Measurements from ENCODE around the gene ARG2. TPM values are rescaled to one million over a fixed set of nuclear protein-coding genes. Genes with fewer than 3 reads are reported as not detected.

Gene ARG2
- total RNA-seq, 1 experiment from 2014 or later: 7.0 TPM

DNA sequence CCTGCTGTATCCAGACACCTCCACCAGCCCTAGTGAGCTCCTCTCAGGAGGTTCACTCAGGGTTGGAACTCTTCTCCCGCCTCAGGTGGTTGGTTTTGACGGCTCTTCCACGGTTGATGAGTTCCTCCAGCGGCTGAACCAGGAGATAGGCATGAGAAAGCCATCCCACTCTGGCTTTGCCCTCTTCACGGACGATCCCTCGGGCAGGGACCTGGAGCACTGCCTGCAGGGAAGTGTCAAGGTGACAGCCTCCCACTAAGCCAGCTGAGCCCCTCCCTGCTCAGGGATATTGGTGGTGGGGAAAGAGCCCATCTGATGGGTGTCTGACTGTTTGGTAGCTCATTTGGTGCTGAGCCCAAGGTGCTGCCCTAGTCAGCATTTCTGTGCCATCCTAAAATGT is 40.1 kb upstream of the ARG2 start:
- H3K9me3 ChIP-seq (ENCODE audit: control insufficient read depth in 1 of 2, insufficient read depth in 1 of 2, low read depth in 1 of 2, low read length in 2 of 2): no peaks in the 10 kb centered on the region
- H3K4me3 ChIP-seq (replicated peaks in 1 of 2; ENCODE audit: low read depth in 1 of 2, low read length in 2 of 2): no peak overlapping the region
- H3K9ac ChIP-seq (ENCODE audit: low read length): no peak overlapping the region
- DNase-seq (ENCODE audit: low read depth, low spot score): no peak
- no TSS peak for BruUV-seq (replicated peaks)
- no peaks in the 10 kb centered on the region for H3K9me2 ChIP-seq (ENCODE audit: insufficient read depth)
- no peak overlapping the region for H3K27ac ChIP-seq (ENCODE audit: low read depth, low read length)
- TF ChIP-seq EZH2phosphoT487 (IDR thresholded peaks at IDR 0.05; ENCODE audit: borderline replicate concordance): no peak
- CTCF ChIA-PET: interaction anchor here (1.2 to 8.1 kb wide), 2 partner anchors 87 to 124 kb away, joined by 3 to 117 read pairs; partner anchors contain the start of gene RDH12
- H3K79me2 ChIP-seq (ENCODE audit: insufficient read depth, low read length): no peaks in the 10 kb centered on the region
- no peak for ATAC-seq
- RAD21 ChIA-PET (ENCODE audit: low non-redundant PET in 1 of 2, low total read pairs in 2 of 2, uncharacterized antibody in 2 of 2, unreplicated experiment in 2 of 2): no interaction called here
- H2AFZ ChIP-seq (ENCODE audit: low read depth, low read length, poor library complexity, severe bottlenecking): no peak overlapping the region
- intact Hi-C loops (cut with micrococcal nuclease): loop anchor here (10.0 kb wide), 1 partner anchor 355 kb away; no protein-coding TSS in a partner anchor
- POLR2A ChIA-PET: no interaction called here
- peaks cover 0 to 4% of the 10 kb centered on the region in 2 experiments; a peak in 1 of 4 replicates for H3K4me1 ChIP-seq (ENCODE audit: control insufficient read depth in 1 of 2, insufficient read depth in 2 of 2, low read length in 2 of 2)
- H4K20me1 ChIP-seq (ENCODE audit: insufficient read depth): no peaks in the 10 kb centered on the region
- peaks cover 0 to 5% of the 10 kb centered on the region in 2 experiments; a peak in 2 of 4 replicates for H3K36me3 ChIP-seq (ENCODE audit: control insufficient read depth in 1 of 2, insufficient read depth in 2 of 2, low read length in 2 of 2)
- H3K27me3 ChIP-seq (ENCODE audit: insufficient read depth, low read length): no peaks in the 10 kb centered on the region
- no peak overlapping the region for H3K4me2 ChIP-seq (ENCODE audit: low read length)

GRCh38 chr14:67580336-67581171 is 39.2 kb upstream of the ARG2 start:
- POLR2A ChIA-PET: interaction anchor here (1.3 kb wide), 1 partner anchor 120 kb away, joined by 5 read pairs; no protein-coding TSS in a partner anchor
- Histone ChIP-seq H4K20me1 (ENCODE audit: insufficient read depth) (no peaks in the 10 kb centered on the region), H3K27ac (ENCODE audit: low read depth, low read length) (no peak overlapping the region), H3K4me3 (replicated peaks in 1 of 2; ENCODE audit: low read depth in 1 of 2, low read length in 2 of 2) (no peak overlapping the region), H3K9ac (ENCODE audit: low read length) (no peak overlapping the region), H3K79me2 (ENCODE audit: insufficient read depth, low read length) (no peaks in the 10 kb centered on the region), H3K9me2 (ENCODE audit: insufficient read depth) (no peaks in the 10 kb centered on the region), H3K4me2 (ENCODE audit: low read length) (no peak overlapping the region), H3K36me3 (ENCODE audit: control insufficient read depth in 1 of 2, insufficient read depth in 2 of 2, low read length in 2 of 2) (peaks cover 0 to 5% of the 10 kb centered on the region in 2 experiments; a peak in 2 of 4 replicates), H3K27me3 (ENCODE audit: insufficient read depth, low read length) (no peaks in the 10 kb centered on the region), H2AFZ (ENCODE audit: low read depth, low read length, poor library complexity, severe bottlenecking) (no peak overlapping the region), H3K9me3 (ENCODE audit: control insufficient read depth in 1 of 2, insufficient read depth in 1 of 2, low read depth in 1 of 2, low read length in 2 of 2) (no peaks in the 10 kb centered on the region), H3K4me1 (ENCODE audit: control insufficient read depth in 1 of 2, insufficient read depth in 2 of 2, low read length in 2 of 2) (peaks cover 0 to 4% of the 10 kb centered on the region in 2 experiments; a peak in 1 of 4 replicates)
- RAD21 ChIA-PET (ENCODE audit: low non-redundant PET in 1 of 2, low total read pairs in 2 of 2, uncharacterized antibody in 2 of 2, unreplicated experiment in 2 of 2): interaction anchor here (0.9 to 2.4 kb wide), 4 partner anchors 54 to 124 kb away, joined by 3 to 6 read pairs (median 3); no protein-coding TSS in a partner anchor
- ATAC-seq (no peak), DNase-seq (ENCODE audit: low read depth, low spot score) (no peak)
- CTCF ChIA-PET: interaction anchor here (0.9 to 8.1 kb wide), 6 partner anchors 9 to 153 kb away, joined by 3 to 117 read pairs (median 8); partner anchors contain the start of gene RDH12
- intact Hi-C loops (cut with micrococcal nuclease): loop anchor here (10.0 kb wide), 1 partner anchor 354 kb away; no protein-coding TSS in a partner anchor
- no TSS peak for BruUV-seq (replicated peaks)
- no peak for TF ChIP-seq SRF (IDR thresholded peaks at IDR 0.05; ENCODE audit: low read depth)
- no peak for TF ChIP-seq CTCF (IDR thresholded peaks at IDR 0.05 in 2 of 3, conservative IDR thresholded peaks at IDR 0.05 in 1 of 3; ENCODE audit: borderline replicate concordance in 1 of 3, insufficient read depth in 1 of 3, low read depth in 2 of 3, low read length in 2 of 3)
- no peak for TF ChIP-seq ZFX (IDR thresholded peaks at IDR 0.05)
- TF ChIP-seq POLR2AphosphoS5 (IDR thresholded peaks at IDR 0.05; ENCODE audit: low read depth, low read length): no peak
- no peak for TF ChIP-seq MAX (IDR thresholded peaks at IDR 0.05)
- TF ChIP-seq SP1 (IDR thresholded peaks at IDR 0.05; ENCODE audit: low read depth): no peak
- TF ChIP-seq, protein P1, sequence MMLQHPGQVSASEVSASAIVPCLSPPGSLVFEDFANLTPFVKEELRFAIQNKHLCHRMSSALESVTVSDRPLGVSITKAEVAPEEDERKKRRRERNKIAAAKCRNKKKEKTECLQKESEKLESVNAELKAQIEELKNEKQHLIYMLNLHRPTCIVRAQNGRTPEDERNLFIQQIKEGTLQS (IDR thresholded peaks at IDR 0.05): no peak
- no peak for TF ChIP-seq RAD21 (IDR thresholded peaks at IDR 0.05; ENCODE audit: low read depth)
- no peak for TF ChIP-seq CEBPB (IDR thresholded peaks at IDR 0.05; ENCODE audit: low read depth)
- TF ChIP-seq EZH2phosphoT487 (IDR thresholded peaks at IDR 0.05; ENCODE audit: borderline replicate concordance): no peak
- TF ChIP-seq, protein P2, sequence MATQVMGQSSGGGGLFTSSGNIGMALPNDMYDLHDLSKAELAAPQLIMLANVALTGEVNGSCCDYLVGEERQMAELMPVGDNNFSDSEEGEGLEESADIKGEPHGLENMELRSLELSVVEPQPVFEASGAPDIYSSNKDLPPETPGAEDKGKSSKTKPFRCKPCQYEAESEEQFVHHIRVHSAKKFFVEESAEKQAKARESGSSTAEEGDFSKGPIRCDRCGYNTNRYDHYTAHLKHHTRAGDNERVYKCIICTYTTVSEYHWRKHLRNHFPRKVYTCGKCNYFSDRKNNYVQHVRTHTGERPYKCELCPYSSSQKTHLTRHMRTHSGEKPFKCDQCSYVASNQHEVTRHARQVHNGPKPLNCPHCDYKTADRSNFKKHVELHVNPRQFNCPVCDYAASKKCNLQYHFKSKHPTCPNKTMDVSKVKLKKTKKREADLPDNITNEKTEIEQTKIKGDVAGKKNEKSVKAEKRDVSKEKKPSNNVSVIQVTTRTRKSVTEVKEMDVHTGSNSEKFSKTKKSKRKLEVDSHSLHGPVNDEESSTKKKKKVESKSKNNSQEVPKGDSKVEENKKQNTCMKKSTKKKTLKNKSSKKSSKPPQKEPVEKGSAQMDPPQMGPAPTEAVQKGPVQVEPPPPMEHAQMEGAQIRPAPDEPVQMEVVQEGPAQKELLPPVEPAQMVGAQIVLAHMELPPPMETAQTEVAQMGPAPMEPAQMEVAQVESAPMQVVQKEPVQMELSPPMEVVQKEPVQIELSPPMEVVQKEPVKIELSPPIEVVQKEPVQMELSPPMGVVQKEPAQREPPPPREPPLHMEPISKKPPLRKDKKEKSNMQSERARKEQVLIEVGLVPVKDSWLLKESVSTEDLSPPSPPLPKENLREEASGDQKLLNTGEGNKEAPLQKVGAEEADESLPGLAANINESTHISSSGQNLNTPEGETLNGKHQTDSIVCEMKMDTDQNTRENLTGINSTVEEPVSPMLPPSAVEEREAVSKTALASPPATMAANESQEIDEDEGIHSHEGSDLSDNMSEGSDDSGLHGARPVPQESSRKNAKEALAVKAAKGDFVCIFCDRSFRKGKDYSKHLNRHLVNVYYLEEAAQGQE (IDR thresholded peaks at IDR 0.05; ENCODE audit: low read depth): no peak
- TF ChIP-seq EZH2 (IDR thresholded peaks at IDR 0.05): no peak
